Left ventricle myocardium inferior (tissue), 1 donor: ENCODE measurements around the gene FMN1. TPM values are rescaled to one million over a fixed set of nuclear protein-coding genes. Genes with fewer than 3 reads are reported as not detected.

Experiments
- DNase-seq: peaks from one replicate; pipeline ENCODE4 v3.0.0-alpha.2; 2020
- H3K27ac ChIP-seq: fragments of 200-600 bp; replicated peaks from 2 replicates; pipeline ENCODE4 v1.8.0; 2021
- H3K27me3 ChIP-seq: fragments of 200-600 bp; 2 replicates; pipeline ENCODE4 v1.8.0; 2021; ENCODE audit warnings: low read depth
- H3K36me3 ChIP-seq: fragments of 200-600 bp; 2 replicates; pipeline ENCODE4 v1.8.0; 2021
- H3K4me1 ChIP-seq: fragments of 200-600 bp; 2 replicates; pipeline ENCODE4 v1.8.0; 2021
- H3K4me3 ChIP-seq: fragments of 200-600 bp; 2 replicates; pipeline ENCODE4 v1.8.0; 2021; ENCODE audit warnings: mild to moderate bottlenecking, moderate library complexity
- H3K9me3 ChIP-seq: fragments of 200-600 bp; replicated peaks from 2 replicates; pipeline ENCODE4 v1.8.0; 2021
- CTCF ChIP-seq: fragments of 200-600 bp; IDR thresholded peaks from 2 replicates; pipeline ENCODE4 v1.8.0; 2021; ENCODE audit warnings: antibody characterized with exemption, mild to moderate bottlenecking, borderline replicate concordance
- intact Hi-C: fragments of 100-400 bp; cut with micrococcal nuclease; formaldehyde crosslinking; loops from one replicate; pipeline ENCODE4 v1.11.0; 2022
- total RNA-seq: library from RNA; stranded (reverse); fragmentation: NEBNext Ultra II Directional; extraction: Animal tissue kit (Norgen Biotek cat#: 25700); gene quantifications from one replicate; pipeline ENCODE4 v1.2.1, GENCODE V29; 2021
- donor health status: DM: no; HTN: yes; CAD: no; lungs with severe emphysema.

Gene FMN1
- total RNA-seq, 1 donor from 2014 or later = 4.5 TPM

GRCh38 chr15:33171202-33171601 lies 23.3 kb downstream of the FMN1 start:
- no peaks in the 10 kb centered on the region for H3K9me3 ChIP-seq
- intact Hi-C loops = no loop called here
- H3K27me3 ChIP-seq = no peaks in the 10 kb centered on the region
- H3K4me1 ChIP-seq = no peaks in the 10 kb centered on the region
- H3K27ac ChIP-seq = no peak overlapping the region
- H3K4me3 ChIP-seq = no peak overlapping the region
- no peak for TF ChIP-seq CTCF
- no peaks in the 10 kb centered on the region for H3K36me3 ChIP-seq
- DNase-seq = no peak

GRCh38 chr15:33169625-33170024 lies 24.9 kb downstream of the FMN1 start:
- no peaks in the 10 kb centered on the region for H3K9me3 ChIP-seq
- no peak for TF ChIP-seq CTCF
- intact Hi-C loops = no loop called here
- no peaks in the 10 kb centered on the region for H3K4me1 ChIP-seq
- no peaks in the 10 kb centered on the region for H3K27me3 ChIP-seq
- no peak overlapping the region for H3K27ac ChIP-seq
- H3K4me3 ChIP-seq = no peak overlapping the region
- DNase-seq = no peak
- no peaks in the 10 kb centered on the region for H3K36me3 ChIP-seq

GRCh38 chr15:33168444-33168843 lies 26.1 kb downstream of the FMN1 start:
- no peak for TF ChIP-seq CTCF
- no peak overlapping the region for H3K27ac ChIP-seq
- no peak for DNase-seq
- no peaks in the 10 kb centered on the region for H3K4me1 ChIP-seq
- intact Hi-C loops = no loop called here
- H3K27me3 ChIP-seq = no peaks in the 10 kb centered on the region
- no peaks in the 10 kb centered on the region for H3K9me3 ChIP-seq
- H3K4me3 ChIP-seq = no peak overlapping the region
- no peaks in the 10 kb centered on the region for H3K36me3 ChIP-seq

- H3K27ac ChIP-seq = no peak overlapping the region
- H3K36me3 ChIP-seq = no peaks in the 10 kb centered on the region
- H3K9me3 ChIP-seq = no peaks in the 10 kb centered on the region
- no peak for DNase-seq
- H3K27me3 ChIP-seq = no peaks in the 10 kb centered on the region
- H3K4me3 ChIP-seq = no peak overlapping the region
- H3K4me1 ChIP-seq = peaks cover 10% of the 10 kb centered on the region
- no peak for TF ChIP-seq CTCF
- intact Hi-C loops = no loop called here
Observed at GRCh38 chr15:33163816-33164215, 30.7 kb downstream of the FMN1 start.

GRCh38 chr15:33161209-33161608 lies 33.3 kb downstream of the FMN1 start:
- H3K9me3 ChIP-seq = no peaks in the 10 kb centered on the region
- H3K36me3 ChIP-seq = no peaks in the 10 kb centered on the region
- H3K4me3 ChIP-seq = no peak overlapping the region
- no peak for DNase-seq
- no peak for TF ChIP-seq CTCF
- H3K27ac ChIP-seq = peak overlapping the region; percentile 45
- H3K4me1 ChIP-seq = peaks cover 10% of the 10 kb centered on the region
- intact Hi-C loops = no loop called here
- H3K27me3 ChIP-seq = no peaks in the 10 kb centered on the region
